ENCODE measurements around the gene STARD3NL.
"Not testable (repeated sequence)": the region's sequence is repeated elsewhere in the genome, so short reads cannot be mapped to it uniquely, and the experiment has no call there.

STARD3NL gene
- total RNA-seq = 11.6 to 35.3 (median 20.2) reads per million in 3 experiments

GRCh38 chr7:38178004-38178694 lies at the start of gene STARD3NL:
STARD3NL (plus strand) TSS chr7:38178245; CDS start chr7:38207505, 29,260 bp downstream.
- DNase-seq = peak; percentile 91

GRCh38 chr7:38129162-38129561 lies 48.9 kb upstream of the STARD3NL start:
- no peak for DNase-seq

- no peak for DNase-seq
Observed at GRCh38 chr7:38129579-38129978, 48.5 kb upstream of the STARD3NL start.

GRCh38 chr7:38138171-38138570 lies 39.9 kb upstream of the STARD3NL start:
- DNase-seq = no peak

GRCh38 chr7:38141187-38141586 lies 36.9 kb upstream of the STARD3NL start:
- no peak for DNase-seq

GRCh38 chr7:38142736-38143135 lies 35.3 kb upstream of the STARD3NL start:
- DNase-seq = no peak

GRCh38 chr7:38147005-38147404 lies 31.0 kb upstream of the STARD3NL start:
- no peak for DNase-seq

- DNase-seq = no peak
Observed at GRCh38 chr7:38151556-38151955, 26.5 kb upstream of the STARD3NL start.

- no peak for DNase-seq
Observed at GRCh38 chr7:38153515-38153914, 24.5 kb upstream of the STARD3NL start.

- no peak for DNase-seq
Observed at GRCh38 chr7:38154278-38154677, 23.8 kb upstream of the STARD3NL start.

- DNase-seq = no peak
Observed at GRCh38 chr7:38160003-38160571, 18.0 kb upstream of the STARD3NL start.

GRCh38 chr7:38162036-38162435 lies 16.0 kb upstream of the STARD3NL start:
- DNase-seq = no peak

- DNase-seq = no peak
Observed at GRCh38 chr7:38163671-38164070, 14.4 kb upstream of the STARD3NL start.

GRCh38 chr7:38168890-38169570 lies 9.0 kb upstream of the STARD3NL start:
- no peak for DNase-seq

GRCh38 chr7:38169847-38170246 lies 8.2 kb upstream of the STARD3NL start:
- DNase-seq = no peak

GRCh38 chr7:38171623-38172391 lies 6.2 kb upstream of the STARD3NL start:
- DNase-seq = no peak

GRCh38 chr7:38175547-38175946 lies 2.5 kb upstream of the STARD3NL start:
- DNase-seq = not testable (repeated sequence)

- DNase-seq = no peak
Observed at GRCh38 chr7:38177621-38178003, 433 bp upstream of the STARD3NL start.

GRCh38 chr7:38178695-38179344 lies 775 bp downstream of the STARD3NL start:
- DNase-seq = peak; percentile 57

- no peak for DNase-seq
Observed at GRCh38 chr7:38179776-38180226, 1.8 kb downstream of the STARD3NL start.

- DNase-seq = no peak
Observed at GRCh38 chr7:38181111-38181510, 3.1 kb downstream of the STARD3NL start.

GRCh38 chr7:38182450-38182849 lies 4.4 kb downstream of the STARD3NL start:
- DNase-seq = no peak
